GM23338 (cell line): ENCODE measurements around the gene RELN. TPM values are rescaled to one million over a fixed set of nuclear protein-coding genes. Genes with fewer than 3 reads are reported as not detected.
A peak's percentile ranks its signal among the peaks of the same experiment; 100 is the strongest.

Source experiments
- ATAC-seq: fragments of 200-7000 bp; cut with Tn5 transposase; 3 replicates; pipeline ENCODE4 v1.9.1; 2020
- DNase-seq: peaks from one replicate; pipeline ENCODE4 v3.0.0-alpha.2; 2015; ENCODE audit warnings: low spot score
- H2AFZ ChIP-seq: fragments of 200-600 bp; sonication (generic); 2 replicates; pipeline ENCODE4 v1.8.0; 2016; ENCODE audit warnings: antibody characterized with exemption, mild to moderate bottlenecking, moderate library complexity
- H3F3A ChIP-seq: fragments of 200-600 bp; sonication (generic); replicated peaks from 2 replicates; pipeline ENCODE4 v1.8.0; 2017; ENCODE audit warnings: antibody characterized with exemption, mixed run types, low read depth
- H3K27ac ChIP-seq: fragments of 200-600 bp; sonication (generic); 2 replicates; pipeline ENCODE4 v1.6.1; 2016; ENCODE audit warnings: low read depth
- H3K27me3 ChIP-seq: fragments of 200-600 bp; sonication (generic); 2 replicates; pipeline ENCODE4 v1.8.0; 2016; ENCODE audit warnings: mild to moderate bottlenecking, mixed run types, moderate library complexity; ENCODE audit not compliant: insufficient read depth
- H3K36me3 ChIP-seq: fragments of 200-600 bp; sonication (generic); 2 replicates; pipeline ENCODE4 v1.8.0; 2016; ENCODE audit warnings: mild to moderate bottlenecking; ENCODE audit not compliant: insufficient read depth
- H3K4me1 ChIP-seq: fragments of 200-600 bp; sonication (generic); 2 replicates; pipeline ENCODE4 v1.8.0; 2016; ENCODE audit warnings: mild to moderate bottlenecking, moderate library complexity; ENCODE audit not compliant: insufficient read depth
- H3K4me2 ChIP-seq: fragments of 200-600 bp; sonication (generic); 2 replicates; pipeline ENCODE4 v1.7.1; 2017; ENCODE audit warnings: mixed run types
- H3K4me3 ChIP-seq: fragments of 200-600 bp; sonication (generic); 2 replicates; pipeline ENCODE4 v1.6.1; 2016; ENCODE audit warnings: mixed run types
- H3K79me2 ChIP-seq: fragments of 200-600 bp; sonication (generic); replicated peaks from 2 replicates; pipeline ENCODE4 v1.8.0; 2017; ENCODE audit warnings: mild to moderate bottlenecking; ENCODE audit not compliant: insufficient read depth
- H3K9me2 ChIP-seq: fragments of 200-600 bp; sonication (generic); 2 replicates; pipeline ENCODE4 v1.8.0; 2017; ENCODE audit not compliant: insufficient read depth
- H4K20me1 ChIP-seq: fragments of 200-600 bp; sonication (generic); replicated peaks from 2 replicates; pipeline ENCODE4 v1.8.0; 2017; ENCODE audit warnings: mild to moderate bottlenecking; ENCODE audit not compliant: insufficient read depth
- H3K27ac Mint-ChIP-seq: 2 replicates; pipeline ENCODE4 v1.8.0; 2020; ENCODE audit warnings: inconsistent platforms, mild to moderate bottlenecking, moderate library complexity, mixed read lengths
- H3K27me3 Mint-ChIP-seq: 3 replicates; pipeline ENCODE4 v1.8.0; 2022; ENCODE audit warnings: low read depth, mild to moderate bottlenecking, moderate library complexity, mixed read lengths, inconsistent platforms; ENCODE audit not compliant: insufficient read depth, poor library complexity
- H3K36me3 Mint-ChIP-seq: 3 replicates; pipeline ENCODE4 v1.8.0; 2021; ENCODE audit warnings: low read depth, mild to moderate bottlenecking, inconsistent platforms, moderate library complexity, mixed read lengths
- H3K4me1 Mint-ChIP-seq: 3 replicates; pipeline ENCODE4 v1.8.0; 2020; ENCODE audit warnings: mild to moderate bottlenecking, inconsistent platforms, mixed read lengths
- H3K4me3 Mint-ChIP-seq: 3 replicates; pipeline ENCODE4 v1.8.0; 2021; ENCODE audit warnings: moderate library complexity, mild to moderate bottlenecking, inconsistent platforms, mixed read lengths
- H3K9me3 Mint-ChIP-seq: 3 replicates; pipeline ENCODE4 v1.8.0; 2020; ENCODE audit warnings: moderate library complexity, mild to moderate bottlenecking, inconsistent platforms, mixed read lengths
- CREB1 ChIP-seq: fragments of 250-450 bp; sonication (Bioruptor Pico); IDR thresholded peaks from 2 replicates; pipeline ENCODE4 v1.5.0; 2020; ENCODE audit warnings: low read depth, mild to moderate bottlenecking, moderate library complexity
- ETS1 ChIP-seq: IDR thresholded peaks from 2 replicates; pipeline ENCODE4 v1.6.1; 2016; ENCODE audit warnings: antibody characterized with exemption
- EZH2 ChIP-seq: fragments of 200-600 bp; sonication (generic); IDR thresholded peaks from one replicate; pipeline ENCODE4 v1.8.0; 2017; ENCODE audit warnings: antibody characterized with exemption, mild to moderate bottlenecking, low read depth; ENCODE audit not compliant: unreplicated experiment
- EZH2phosphoT487 ChIP-seq: fragments of 200-600 bp; sonication (generic); IDR thresholded peaks from one replicate; pipeline ENCODE4 v1.8.1; 2018; ENCODE audit warnings: antibody characterized with exemption; ENCODE audit not compliant: unreplicated experiment
- JUNB ChIP-seq: IDR thresholded peaks from one replicate; pipeline ENCODE4 v1.6.1; 2016; ENCODE audit warnings: antibody characterized with exemption; ENCODE audit not compliant: unreplicated experiment
- NANOG ChIP-seq: IDR thresholded peaks from 2 replicates; pipeline ENCODE4 v1.6.1; 2016; ENCODE audit warnings: antibody characterized with exemption, borderline replicate concordance
- POLR2AphosphoS5 ChIP-seq: IDR thresholded peaks from 2 replicates; pipeline ENCODE4 v1.6.1; 2016; ENCODE audit warnings: antibody characterized with exemption, low read depth
- REST ChIP-seq: IDR thresholded peaks from one replicate; pipeline ENCODE4 v1.6.1; 2018; ENCODE audit warnings: antibody characterized with exemption; ENCODE audit not compliant: unreplicated experiment
- STAT1 ChIP-seq: IDR thresholded peaks from one replicate; pipeline ENCODE4 v1.6.1; 2016; ENCODE audit warnings: antibody characterized with exemption; ENCODE audit not compliant: unreplicated experiment
- ZNF114 ChIP-seq: fragments of 250-450 bp; sonication (Bioruptor Pico); IDR thresholded peaks from 2 replicates; pipeline ENCODE4 v1.5.0; 2020; ENCODE audit warnings: mild to moderate bottlenecking, moderate library complexity
- ZNF331 ChIP-seq: fragments of 250-450 bp; sonication (Bioruptor Pico); IDR thresholded peaks from 2 replicates; pipeline ENCODE4 v1.5.0; 2020; ENCODE audit warnings: low read depth, mild to moderate bottlenecking, moderate library complexity
- ZNF462 ChIP-seq: fragments of 250-450 bp; sonication (Bioruptor Pico); IDR thresholded peaks from 2 replicates; pipeline ENCODE4 v1.5.0; 2020; ENCODE audit warnings: mild to moderate bottlenecking, moderate library complexity
- polyA plus RNA-seq: library from polyadenylated mRNA; unstranded; fragments of >200 nt; fragmentation: Nextera tagmentation; extraction: Ambion mirVana; gene quantifications from 2 replicates; pipeline ENCODE4 v1.2.1, GENCODE V29; 2016
- total RNA-seq: library from RNA; depleted of rRNA; stranded (reverse); fragments of >200 nt; shearing (Covaris generic); gene quantifications from 2 replicates; pipeline ENCODE4 v1.2.3, GENCODE V29; 2014

RELN gene
- total and polyA plus RNA-seq, 2 experiments from 2014 or later, result 0.10 to 0.76 TPM

GRCh38 chr7:103991406-103991805 is 1.9 kb upstream of the RELN start:
- peaks cover 40% of the 10 kb centered on the region for H3K27me3 Mint-ChIP-seq
- H4K20me1 ChIP-seq, result no peaks in the 10 kb centered on the region; the same call in 1 of the 2 replicates
- H3K27me3 ChIP-seq, result peaks cover 66% of the 10 kb centered on the region
- peaks cover 8% of the 10 kb centered on the region for H3K4me1 Mint-ChIP-seq
- no peak overlapping the region for H3K4me2 ChIP-seq
- H3K79me2 ChIP-seq, result no peaks in the 10 kb centered on the region
- no peaks in the 10 kb centered on the region for H3K36me3 ChIP-seq
- H3K4me1 ChIP-seq, result peaks cover 11% of the 10 kb centered on the region; the same call in 1 of the 2 replicates
- H3K4me3 Mint-ChIP-seq, result no peak overlapping the region
- no peak for TF ChIP-seq REST
- TF ChIP-seq JUNB, result no peak
- no peak for TF ChIP-seq CREB1
- TF ChIP-seq POLR2AphosphoS5, result no peak
- TF ChIP-seq EZH2, result no peak
- no peak for TF ChIP-seq NANOG
- TF ChIP-seq ZNF331 (CRISPR knock-in tag), result no peak
- no peak for TF ChIP-seq STAT1
- no peak for TF ChIP-seq EZH2phosphoT487
- TF ChIP-seq ETS1, result no peak
- no peaks in the 10 kb centered on the region for H3K9me2 ChIP-seq
- no peaks in the 10 kb centered on the region; the same call in 2 of the 3 replicates for H3K9me3 Mint-ChIP-seq
- no peak overlapping the region for H3K27ac Mint-ChIP-seq
- 0 out of 2 replicates have a peak, but pooled peaks cover 3% of the 10 kb centered on the region for H3F3A ChIP-seq
- no peak for DNase-seq
- no peak overlapping the region for H3K27ac ChIP-seq
- H2AFZ ChIP-seq, result no peak overlapping the region
- no peak overlapping the region for H3K4me3 ChIP-seq
- ATAC-seq, result no peak
- H3K36me3 Mint-ChIP-seq, result no peaks in the 10 kb centered on the region; the same call in 2 of the 3 replicates

- H3K27me3 Mint-ChIP-seq, result peaks cover 40% of the 10 kb centered on the region
- peak overlapping the region; percentile 74; the same call in 1 of the 3 replicates for H3K4me3 Mint-ChIP-seq
- ATAC-seq (no peak), DNase-seq (no peak)
- no peaks in the 10 kb centered on the region; the same call in 2 of the 3 replicates for H3K9me3 Mint-ChIP-seq
- no peak overlapping the region for H3K27ac Mint-ChIP-seq
- Histone ChIP-seq H3K4me3 (peak overlapping the region; percentile 74; the same call in 1 of the 2 replicates), H3K36me3 (no peaks in the 10 kb centered on the region), H3K4me1 (peaks cover 11% of the 10 kb centered on the region; the same call in 1 of the 2 replicates), H3F3A (0 out of 2 replicates have a peak, but pooled peaks cover 3% of the 10 kb centered on the region), H4K20me1 (no peaks in the 10 kb centered on the region; the same call in 1 of the 2 replicates), H3K27ac (no peak overlapping the region), H3K4me2 (peak overlapping the region; percentile 92), H2AFZ (no peak overlapping the region), H3K79me2 (no peaks in the 10 kb centered on the region), H3K9me2 (no peaks in the 10 kb centered on the region), H3K27me3 (peaks cover 70% of the 10 kb centered on the region)
- H3K36me3 Mint-ChIP-seq, result no peaks in the 10 kb centered on the region; the same call in 2 of the 3 replicates
- H3K4me1 Mint-ChIP-seq, result peaks cover 8% of the 10 kb centered on the region
- TF ChIP-seq POLR2AphosphoS5 (no peak), EZH2phosphoT487 (no peak), NANOG (no peak), ZNF462 (no peak), ZNF114 (no peak)
These were observed 1.5 kb upstream of the RELN start for GRCh38 chr7:103990991-103991390.
